ENCODE results near the gene NOC3L. TPM values are rescaled to one million over a fixed set of nuclear protein-coding genes. Genes with fewer than 3 reads are reported as not detected.

Gene NOC3L
- total and polyA plus RNA-seq, 9 of the 15 experiments (the other 6 are each of a cell fraction or from before 2014, with no cell fraction given): 23.8 to 57.6 (median 32.6) TPM

- Histone ChIP-seq H3K27me3 (ENCODE audit: control insufficient read depth in 2 of 2, insufficient read depth in 2 of 2, low read length in 2 of 2) (peaks cover under 1 to 10% of the 10 kb centered on the region in 2 experiments; a peak in 4 of 5 replicates), H3K4me3 (no peak overlapping the region), H3K9ac (ENCODE audit: insufficient read depth in 1 of 2, low read depth in 2 of 2, low read length in 2 of 2) (no peak overlapping the region), H2AFZ (ENCODE audit: low read depth, low read length) (no peak overlapping the region), H3K4me1 (replicated peaks in 1 of 2; ENCODE audit: control insufficient read depth in 2 of 2, insufficient read depth in 2 of 2, low read length in 2 of 2) (no peaks in the 10 kb centered on the region), H3K79me2 (ENCODE audit: control insufficient read depth, insufficient read depth, low read length) (no peaks in the 10 kb centered on the region), H3K9me3 (replicated peaks; ENCODE audit: control insufficient read depth, insufficient read depth, low read depth, low read length) (no peaks in the 10 kb centered on the region), H3K36me3 (ENCODE audit: control insufficient read depth, insufficient read depth, low read length) (no peaks in the 10 kb centered on the region), H3K9me1 (ENCODE audit: control insufficient read depth, insufficient read depth, low read length) (no peaks in the 10 kb centered on the region), H3K27ac (ENCODE audit: extremely low read depth, low read depth, low read length) (no peak overlapping the region), H4K20me1 (replicated peaks; ENCODE audit: control insufficient read depth, insufficient read depth, low read length) (no peaks in the 10 kb centered on the region), H3K4me2 (ENCODE audit: insufficient read depth, low read length) (no peak overlapping the region)
- DNase-seq (ENCODE audit: extremely low read depth in 1 of 4, low spot score in 3 of 4): no peak
- TF ChIP-seq ARID1B (IDR thresholded peaks at IDR 0.05): no peak
- TF ChIP-seq ZFPM2 (CRISPR knock-in tag; IDR thresholded peaks at IDR 0.05): no peak
- TF ChIP-seq, protein P1, sequence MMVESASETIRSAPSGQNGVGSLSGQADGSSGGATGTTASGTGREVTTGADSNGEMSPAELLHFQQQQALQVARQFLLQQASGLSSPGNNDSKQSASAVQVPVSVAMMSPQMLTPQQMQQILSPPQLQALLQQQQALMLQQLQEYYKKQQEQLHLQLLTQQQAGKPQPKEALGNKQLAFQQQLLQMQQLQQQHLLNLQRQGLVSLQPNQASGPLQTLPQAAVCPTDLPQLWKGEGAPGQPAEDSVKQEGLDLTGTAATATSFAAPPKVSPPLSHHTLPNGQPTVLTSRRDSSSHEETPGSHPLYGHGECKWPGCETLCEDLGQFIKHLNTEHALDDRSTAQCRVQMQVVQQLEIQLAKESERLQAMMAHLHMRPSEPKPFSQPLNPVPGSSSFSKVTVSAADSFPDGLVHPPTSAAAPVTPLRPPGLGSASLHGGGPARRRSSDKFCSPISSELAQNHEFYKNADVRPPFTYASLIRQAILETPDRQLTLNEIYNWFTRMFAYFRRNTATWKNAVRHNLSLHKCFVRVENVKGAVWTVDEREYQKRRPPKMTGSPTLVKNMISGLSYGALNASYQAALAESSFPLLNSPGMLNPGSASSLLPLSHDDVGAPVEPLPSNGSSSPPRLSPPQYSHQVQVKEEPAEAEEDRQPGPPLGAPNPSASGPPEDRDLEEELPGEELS (CRISPR knock-in tag; IDR thresholded peaks at IDR 0.05; ENCODE audit: borderline replicate concordance): no peak
- no peak for TF ChIP-seq BRD9 (IDR thresholded peaks at IDR 0.05; ENCODE audit: low read depth, partially characterized antibody)
- no peak for TF ChIP-seq SNIP1 (IDR thresholded peaks at IDR 0.05; ENCODE audit: low read depth)
- no peak for TF ChIP-seq ZBTB26 (CRISPR knock-in tag; IDR thresholded peaks at IDR 0.05)
- no peak for TF ChIP-seq HCFC1 (IDR thresholded peaks at IDR 0.05; ENCODE audit: low read depth, low read length)
- TF ChIP-seq, protein P2, sequence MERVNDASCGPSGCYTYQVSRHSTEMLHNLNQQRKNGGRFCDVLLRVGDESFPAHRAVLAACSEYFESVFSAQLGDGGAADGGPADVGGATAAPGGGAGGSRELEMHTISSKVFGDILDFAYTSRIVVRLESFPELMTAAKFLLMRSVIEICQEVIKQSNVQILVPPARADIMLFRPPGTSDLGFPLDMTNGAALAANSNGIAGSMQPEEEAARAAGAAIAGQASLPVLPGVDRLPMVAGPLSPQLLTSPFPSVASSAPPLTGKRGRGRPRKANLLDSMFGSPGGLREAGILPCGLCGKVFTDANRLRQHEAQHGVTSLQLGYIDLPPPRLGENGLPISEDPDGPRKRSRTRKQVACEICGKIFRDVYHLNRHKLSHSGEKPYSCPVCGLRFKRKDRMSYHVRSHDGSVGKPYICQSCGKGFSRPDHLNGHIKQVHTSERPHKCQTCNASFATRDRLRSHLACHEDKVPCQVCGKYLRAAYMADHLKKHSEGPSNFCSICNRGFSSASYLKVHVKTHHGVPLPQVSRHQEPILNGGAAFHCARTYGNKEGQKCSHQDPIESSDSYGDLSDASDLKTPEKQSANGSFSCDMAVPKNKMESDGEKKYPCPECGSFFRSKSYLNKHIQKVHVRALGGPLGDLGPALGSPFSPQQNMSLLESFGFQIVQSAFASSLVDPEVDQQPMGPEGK (CRISPR knock-in tag; IDR thresholded peaks at IDR 0.05; ENCODE audit: borderline replicate concordance): no peak
- no peak for TF ChIP-seq RBM39 (optimal IDR thresholded peaks at IDR 0.05; ENCODE audit: low read depth, low read length)
- TF ChIP-seq ZNF224 (CRISPR knock-in tag; IDR thresholded peaks at IDR 0.05): no peak
- TF ChIP-seq MIER1 (IDR thresholded peaks at IDR 0.05; ENCODE audit: low read depth): no peak
- no peak for TF ChIP-seq TCF3 (CRISPR knock-in tag; IDR thresholded peaks at IDR 0.05)
- no peak for TF ChIP-seq RBM17 (IDR thresholded peaks at IDR 0.05; ENCODE audit: borderline replicate concordance, low read depth, low read length)
- no peak for TF ChIP-seq ESRRA (IDR thresholded peaks at IDR 0.05; ENCODE audit: borderline replicate concordance, low read depth)
- TF ChIP-seq, protein P3, sequence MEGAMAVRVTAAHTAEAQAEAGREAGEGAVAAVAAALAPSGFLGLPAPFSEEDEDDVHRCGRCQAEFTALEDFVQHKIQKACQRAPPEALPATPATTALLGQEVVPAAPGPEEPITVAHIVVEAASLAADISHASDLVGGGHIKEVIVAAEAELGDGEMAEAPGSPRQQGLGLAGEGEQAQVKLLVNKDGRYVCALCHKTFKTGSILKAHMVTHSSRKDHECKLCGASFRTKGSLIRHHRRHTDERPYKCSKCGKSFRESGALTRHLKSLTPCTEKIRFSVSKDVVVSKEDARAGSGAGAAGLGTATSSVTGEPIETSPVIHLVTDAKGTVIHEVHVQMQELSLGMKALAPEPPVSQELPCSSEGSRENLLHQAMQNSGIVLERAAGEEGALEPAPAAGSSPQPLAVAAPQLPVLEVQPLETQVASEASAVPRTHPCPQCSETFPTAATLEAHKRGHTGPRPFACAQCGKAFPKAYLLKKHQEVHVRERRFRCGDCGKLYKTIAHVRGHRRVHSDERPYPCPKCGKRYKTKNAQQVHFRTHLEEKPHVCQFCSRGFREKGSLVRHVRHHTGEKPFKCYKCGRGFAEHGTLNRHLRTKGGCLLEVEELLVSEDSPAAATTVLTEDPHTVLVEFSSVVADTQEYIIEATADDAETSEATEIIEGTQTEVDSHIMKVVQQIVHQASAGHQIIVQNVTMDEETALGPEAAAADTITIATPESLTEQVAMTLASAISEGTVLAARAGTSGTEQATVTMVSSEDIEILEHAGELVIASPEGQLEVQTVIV (CRISPR knock-in tag; IDR thresholded peaks at IDR 0.05; ENCODE audit: borderline replicate concordance): no peak
- no peak for TF ChIP-seq ZKSCAN8 (CRISPR knock-in tag; IDR thresholded peaks at IDR 0.05)
- no peak for TF ChIP-seq PHF8 (IDR thresholded peaks at IDR 0.05; ENCODE audit: borderline replicate concordance, low read length)
- in situ Hi-C loops (cut with MboI) (no loop called here), intact Hi-C loops (cut with micrococcal nuclease) (no loop called here)
- WGBS (ENCODE audit: insufficient coverage, low coverage, missing lambda C conversion rate): 0% methylated on average over 1 of the region's 1 CpG
- no peak for ATAC-seq
- ChIA-PET CTCF (ENCODE audit: low intra/inter-chr PET ratio) (no interaction called here), POLR2A (no interaction called here)
- FAIRE-seq: no peak
- no TSS peak for BruUV-seq (replicated peaks)
Observed at GRCh38 chr10:94293354-94293753, 69.4 kb downstream of the NOC3L start.
